Liver (tissue), 9 donors: ENCODE measurements around the gene GMDS. TPM values are rescaled to one million over a fixed set of nuclear protein-coding genes. Genes with fewer than 3 reads are reported as not detected.

Source experiments
- DNase-seq: peaks from one replicate; pipeline ENCODE4 v3.0.0-alpha.2; 2017; ENCODE audit warnings: low spot score
- H3K27ac ChIP-seq, 2 donors: one replicate each; pipeline ENCODE4 v1.7.0; 2013; ENCODE audit warnings: inconsistent platforms in 2 of 2, low read length in 2 of 2, control low read depth in 1 of 2, low read depth in 1 of 2, mild to moderate bottlenecking in 1 of 2
- H3K27me3 ChIP-seq, 4 donors: one replicate each; pipeline versions ENCODE4 v1.6.1 to v1.7.0; 2013; ENCODE audit warnings: low read length in 3 of 4, inconsistent platforms in 1 of 4, mild to moderate bottlenecking in 1 of 4, moderate library complexity in 1 of 4; ENCODE audit not compliant: control insufficient read depth in 4 of 4, insufficient read depth in 4 of 4
- H3K36me3 ChIP-seq, 4 donors: one replicate each; pipeline versions ENCODE4 v1.6.1 to v1.7.0; 2013; ENCODE audit warnings: low read length in 3 of 4, mild to moderate bottlenecking in 3 of 4, low read depth in 1 of 4, moderate library complexity in 1 of 4; ENCODE audit not compliant: control insufficient read depth in 4 of 4, insufficient read depth in 3 of 4
- H3K4me1 ChIP-seq, 4 donors: one replicate each; pipeline versions ENCODE4 v1.6.1 to v1.7.0; 2013; ENCODE audit warnings: low read length in 3 of 4, mild to moderate bottlenecking in 3 of 4, moderate library complexity in 1 of 4; ENCODE audit not compliant: control insufficient read depth in 4 of 4, insufficient read depth in 4 of 4
- H3K4me3 ChIP-seq, 3 donors: one replicate each; pipeline versions ENCODE4 v1.6.1 to v1.7.0; 2013; ENCODE audit warnings: low read length in 3 of 3, control low read depth in 1 of 3, low read depth in 1 of 3, mild to moderate bottlenecking in 1 of 3
- H3K9ac ChIP-seq, 2 donors: one replicate each; pipeline ENCODE4 v1.7.0; 2013; ENCODE audit warnings: low read length in 2 of 2, mild to moderate bottlenecking in 2 of 2, moderate library complexity in 2 of 2, control low read depth in 1 of 2, low read depth in 1 of 2
- H3K9me3 ChIP-seq, 4 donors: one replicate each; pipeline versions ENCODE4 v1.6.1 to v1.7.0; 2013; ENCODE audit warnings: low read length in 3 of 4; ENCODE audit not compliant: control insufficient read depth in 4 of 4
- ATF3 ChIP-seq: IDR thresholded peaks from 2 replicates; pipeline ENCODE4 v1.6.1; 2016; ENCODE audit warnings: antibody characterized with exemption
- CTCF ChIP-seq: fragments of 150-350 bp; IDR thresholded peaks from 2 replicates; pipeline ENCODE4 v1.5.1; 2017; ENCODE audit warnings: improper control_type of control experiment, low read depth, low read length; ENCODE audit not compliant: missing input control
- FOXA1 ChIP-seq: IDR thresholded peaks from 2 replicates; pipeline ENCODE4 v1.6.1; 2016; ENCODE audit warnings: antibody characterized with exemption
- FOXA2 ChIP-seq: IDR thresholded peaks from 2 replicates; pipeline ENCODE4 v1.6.1; 2016; ENCODE audit warnings: antibody characterized with exemption
- GABPA ChIP-seq, 2 donors: IDR thresholded peaks in 1 of 2; conservative IDR thresholded peaks in 1 of 2; 2 replicates each; pipeline ENCODE4 v1.6.1; 2016; ENCODE audit warnings: antibody characterized with exemption in 2 of 2, mild to moderate bottlenecking in 1 of 2, moderate library complexity in 1 of 2
- HNF4A ChIP-seq, 2 donors: conservative IDR thresholded peaks; 2 replicates each; pipeline ENCODE4 v1.6.1; 2016; ENCODE audit warnings: antibody characterized with exemption in 2 of 2, mild to moderate bottlenecking in 2 of 2
- JUND ChIP-seq, 2 donors: IDR thresholded peaks; 2 replicates each; pipeline ENCODE4 v1.6.1; 2016; ENCODE audit warnings: antibody characterized with exemption in 2 of 2
- NR2F2 ChIP-seq: IDR thresholded peaks from 2 replicates; pipeline ENCODE4 v1.6.1; 2016; ENCODE audit warnings: antibody characterized with exemption
- RAD21 ChIP-seq, 2 donors: IDR thresholded peaks; 2 replicates each; pipeline ENCODE4 v1.6.1; 2016; ENCODE audit warnings: antibody characterized with exemption in 2 of 2, mild to moderate bottlenecking in 2 of 2
- REST ChIP-seq: IDR thresholded peaks from 2 replicates; pipeline ENCODE4 v1.6.1; 2016; ENCODE audit warnings: antibody characterized with exemption, mild to moderate bottlenecking
- RXRA ChIP-seq, 2 donors: IDR thresholded peaks; 2 replicates each; pipeline ENCODE4 v1.6.1; 2017 to 2018; ENCODE audit warnings: antibody characterized with exemption in 2 of 2, mild to moderate bottlenecking in 1 of 2
- SP1 ChIP-seq: IDR thresholded peaks from 2 replicates; pipeline ENCODE4 v1.6.1; 2018; ENCODE audit warnings: antibody characterized with exemption, mild to moderate bottlenecking
- TAF1 ChIP-seq: conservative IDR thresholded peaks from 2 replicates; pipeline ENCODE4 v1.6.1; 2016; ENCODE audit warnings: antibody characterized with exemption, mild to moderate bottlenecking
- YY1 ChIP-seq: IDR thresholded peaks from 2 replicates; pipeline ENCODE4 v1.6.1; 2016; ENCODE audit warnings: antibody characterized with exemption, mild to moderate bottlenecking
- WGBS: extraction: QIAGEN DNeasy Blood & Tissue Kit; methylation state at CpG from one replicate; pipeline ENCODE4 v1.1.7; 2013; 5-methylcytosine and 5-hydroxymethylcytosine counted together
- polyA plus RNA-seq, 2 donors: library from polyadenylated mRNA; stranded (reverse) in 1 of 2; unstranded in 1 of 2; fragments of 200-250 nt in 1 of 2; fragments of >200 nt in 1 of 2; fragmentation: Nextera tagmentation in 1 of 2; extraction: Ambion mirVana in 1 of 2; gene quantifications; one replicate each; pipeline versions ENCODE4 v1.2.1 to v1.2.3, GENCODE V29; 2013 to 2015
- total RNA-seq, 2 donors: library from RNA; depleted of rRNA; stranded (reverse); fragments of >200 nt; gene quantifications; one replicate each; pipeline ENCODE4 v1.2.3, GENCODE V29; 2014
- TF ChIP-seq, protein P1 (sequence below): IDR thresholded peaks from 2 replicates; pipeline ENCODE4 v1.6.1; 2016; ENCODE audit warnings: antibody characterized with exemption
- TF ChIP-seq, protein P2 (sequence below): IDR thresholded peaks from 2 replicates; pipeline ENCODE4 v1.6.1; 2016; ENCODE audit warnings: antibody characterized with exemption
- donor health status: healthy.
- donor health status: healthy.
- donor health status: healthy.
- donor health status: healthy.
- donor health status: healthy.

The GMDS gene
- total and polyA plus RNA-seq, 4 donors: 3.5 to 15.6 (median 13.0) TPM

- H3K27ac ChIP-seq: no peak overlapping the region
- no peak for TF ChIP-seq TAF1
- TF ChIP-seq, protein P1, sequence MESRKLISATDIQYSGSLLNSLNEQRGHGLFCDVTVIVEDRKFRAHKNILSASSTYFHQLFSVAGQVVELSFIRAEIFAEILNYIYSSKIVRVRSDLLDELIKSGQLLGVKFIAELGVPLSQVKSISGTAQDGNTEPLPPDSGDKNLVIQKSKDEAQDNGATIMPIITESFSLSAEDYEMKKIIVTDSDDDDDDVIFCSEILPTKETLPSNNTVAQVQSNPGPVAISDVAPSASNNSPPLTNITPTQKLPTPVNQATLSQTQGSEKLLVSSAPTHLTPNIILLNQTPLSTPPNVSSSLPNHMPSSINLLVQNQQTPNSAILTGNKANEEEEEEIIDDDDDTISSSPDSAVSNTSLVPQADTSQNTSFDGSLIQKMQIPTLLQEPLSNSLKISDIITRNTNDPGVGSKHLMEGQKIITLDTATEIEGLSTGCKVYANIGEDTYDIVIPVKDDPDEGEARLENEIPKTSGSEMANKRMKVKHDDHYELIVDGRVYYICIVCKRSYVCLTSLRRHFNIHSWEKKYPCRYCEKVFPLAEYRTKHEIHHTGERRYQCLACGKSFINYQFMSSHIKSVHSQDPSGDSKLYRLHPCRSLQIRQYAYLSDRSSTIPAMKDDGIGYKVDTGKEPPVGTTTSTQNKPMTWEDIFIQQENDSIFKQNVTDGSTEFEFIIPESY: no peak
- no peak for TF ChIP-seq REST
- no peak for TF ChIP-seq FOXA1
- no peak for TF ChIP-seq RAD21 (IDR thresholded peaks at IDR 0.05)
- TF ChIP-seq, protein P2, sequence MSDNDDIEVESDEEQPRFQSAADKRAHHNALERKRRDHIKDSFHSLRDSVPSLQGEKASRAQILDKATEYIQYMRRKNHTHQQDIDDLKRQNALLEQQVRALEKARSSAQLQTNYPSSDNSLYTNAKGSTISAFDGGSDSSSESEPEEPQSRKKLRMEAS: no peak
- no peak for TF ChIP-seq FOXA2
- TF ChIP-seq RXRA (IDR thresholded peaks at IDR 0.05): no peak
- TF ChIP-seq HNF4A (conservative IDR thresholded peaks at IDR 0.05): no peak
- no peak for TF ChIP-seq JUND (IDR thresholded peaks at IDR 0.05)
- no peak for TF ChIP-seq GABPA (IDR thresholded peaks at IDR 0.05 in 1 of 2, conservative IDR thresholded peaks at IDR 0.05 in 1 of 2)
- no peak for TF ChIP-seq ATF3
- no peaks in the 10 kb centered on the region for H3K27me3 ChIP-seq
- H3K4me3 ChIP-seq: no peak overlapping the region
- 87% methylated on average over 8 of the region's 8 CpGs for WGBS
- no peaks in the 10 kb centered on the region for H3K36me3 ChIP-seq
- H3K9me3 ChIP-seq: no peaks in the 10 kb centered on the region
- DNase-seq: no peak
- no peaks in the 10 kb centered on the region for H3K4me1 ChIP-seq
- H3K9ac ChIP-seq: no peak overlapping the region
These were observed 328.9 kb downstream of the GMDS start for GRCh38 chr6:1916334-1917070.

- Histone ChIP-seq H3K4me1 (no peaks in the 10 kb centered on the region), H3K27me3 (no peaks in the 10 kb centered on the region), H3K4me3 (no peak overlapping the region), H3K9me3 (no peaks in the 10 kb centered on the region), H3K36me3 (no peaks in the 10 kb centered on the region), H3K27ac (no peak overlapping the region), H3K9ac (no peak overlapping the region)
- WGBS: 92% methylated on average over 9 of the region's 9 CpGs
- TF ChIP-seq, protein P2: no peak
- TF ChIP-seq SP1 (no peak), YY1 (no peak), FOXA1 (no peak), TAF1 (no peak), HNF4A (conservative IDR thresholded peaks at IDR 0.05) (no peak), RXRA (IDR thresholded peaks at IDR 0.05) (no peak), RAD21 (IDR thresholded peaks at IDR 0.05) (no peak), GABPA (IDR thresholded peaks at IDR 0.05 in 1 of 2, conservative IDR thresholded peaks at IDR 0.05 in 1 of 2) (no peak), CTCF (no peak), JUND (IDR thresholded peaks at IDR 0.05) (no peak), NR2F2 (no peak), REST (no peak)
- TF ChIP-seq, protein P1: no peak
- no peak for DNase-seq
These were observed 330.2 kb downstream of the GMDS start for GRCh38 chr6:1915226-1915625.
